GM18909 (cell line): ENCODE results near the gene SAAL1.
"Not testable (repeated sequence)": the region's sequence is repeated elsewhere in the genome, so short reads cannot be mapped to it uniquely, and the experiment has no call there.

Source experiments
- ATAC-seq: cut with Tn5 transposase; IDR thresholded peaks from one replicate; pipeline ENCODE4 v1.9.1; 2021; ENCODE audit warnings: mild to moderate bottlenecking; ENCODE audit not compliant: unreplicated experiment, poor library complexity

Gene SAAL1

GRCh38 chr11:18105802-18106574 lies at the start of gene SAAL1:
TSS of gene SAAL1 (minus strand) at chr11:18106082. CDS start at chr11:18106041, 41 bp downstream.
- ATAC-seq: peak; percentile 94

GRCh38 chr11:18151581-18151980 lies 45.7 kb upstream of the SAAL1 start:
- ATAC-seq: no peak

GRCh38 chr11:18145837-18146236 lies 40.0 kb upstream of the SAAL1 start:
- no peak for ATAC-seq

- no peak for ATAC-seq
Measured at GRCh38 chr11:18145025-18145424, 39.1 kb upstream of the SAAL1 start.

- no peak for ATAC-seq
Measured at GRCh38 chr11:18144243-18144642, 38.4 kb upstream of the SAAL1 start.

- no peak for ATAC-seq
Measured at GRCh38 chr11:18140145-18140544, 34.3 kb upstream of the SAAL1 start.

- no peak for ATAC-seq
Measured at GRCh38 chr11:18137186-18137800, 31.4 kb upstream of the SAAL1 start.

GRCh38 chr11:18135308-18135707 lies 29.4 kb upstream of the SAAL1 start:
- no peak for ATAC-seq

GRCh38 chr11:18132341-18132740 lies 26.5 kb upstream of the SAAL1 start, which contains the start of gene MRGPRX3:
TSS of gene MRGPRX3 (plus strand) at chr11:18132571. CDS start at chr11:18137203, 4,632 bp downstream.
- no peak for ATAC-seq

GRCh38 chr11:18131115-18131514 lies 25.2 kb upstream of the SAAL1 start:
- ATAC-seq: not testable (repeated sequence)

- ATAC-seq: not testable (repeated sequence)
Measured at GRCh38 chr11:18121331-18121828, 15.5 kb upstream of the SAAL1 start.

GRCh38 chr11:18115360-18116127 lies 9.7 kb upstream of the SAAL1 start:
- no peak for ATAC-seq

- ATAC-seq: no peak
Measured at GRCh38 chr11:18111005-18111404, 5.1 kb upstream of the SAAL1 start.

- no peak for ATAC-seq
Measured at GRCh38 chr11:18108254-18108653, 2.4 kb upstream of the SAAL1 start.

- ATAC-seq: no peak
Measured at GRCh38 chr11:18106688-18107087, 806 bp upstream of the SAAL1 start.

GRCh38 chr11:18105086-18105801 lies 638 bp downstream of the SAAL1 start:
- no peak for ATAC-seq

- no peak for ATAC-seq
Measured at GRCh38 chr11:18100926-18101656, 4.8 kb downstream of the SAAL1 start.

GRCh38 chr11:18093959-18094358 lies 11.9 kb downstream of the SAAL1 start:
- ATAC-seq: no peak

- ATAC-seq: no peak
Measured at GRCh38 chr11:18091731-18092130, 14.2 kb downstream of the SAAL1 start.

- no peak for ATAC-seq
Measured at GRCh38 chr11:18088966-18089365, 16.9 kb downstream of the SAAL1 start.
